SW480 (cell line): ENCODE measurements around the gene BNC2.
A peak's percentile ranks its signal among the peaks of the same experiment; 100 is the strongest.
"Not testable (repeated sequence)": the region's sequence is repeated elsewhere in the genome, so short reads cannot be mapped to it uniquely, and the experiment has no call there.

Experiments used
- DNase-seq: peaks from one replicate; pipeline ENCODE4 v3.0.0-alpha.2; 2016; ENCODE audit warnings: low spot score

Gene BNC2

DNA sequence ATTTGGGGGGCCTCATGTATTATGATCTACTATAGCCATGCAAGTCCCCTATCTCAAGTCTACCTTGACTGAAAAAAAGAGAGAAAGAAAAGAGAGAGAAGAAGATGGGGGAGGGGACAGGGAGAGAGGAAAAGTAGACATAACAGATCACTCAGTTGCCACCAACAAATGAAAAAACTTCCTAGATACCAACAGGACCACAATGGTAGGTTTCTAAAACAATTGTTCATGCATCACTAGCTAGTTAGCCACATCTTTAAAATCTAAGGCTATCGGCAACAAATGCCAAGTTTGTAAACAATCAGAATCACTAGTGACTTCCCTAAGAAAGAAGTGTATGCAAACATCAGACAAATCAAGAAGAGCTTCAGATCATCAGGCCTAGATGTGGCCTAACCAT, 328.2 kb downstream of the BNC2 start:
- DNase-seq: no peak

- no peak for DNase-seq
These were observed 329.5 kb downstream of the BNC2 start for GRCh38 chr9:16540743-16541613.

GRCh38 chr9:16539626-16540025, 330.8 kb downstream of the BNC2 start:
- DNase-seq: not testable (repeated sequence)

GRCh38 chr9:16535555-16535954, 334.9 kb downstream of the BNC2 start:
- no peak for DNase-seq

DNA sequence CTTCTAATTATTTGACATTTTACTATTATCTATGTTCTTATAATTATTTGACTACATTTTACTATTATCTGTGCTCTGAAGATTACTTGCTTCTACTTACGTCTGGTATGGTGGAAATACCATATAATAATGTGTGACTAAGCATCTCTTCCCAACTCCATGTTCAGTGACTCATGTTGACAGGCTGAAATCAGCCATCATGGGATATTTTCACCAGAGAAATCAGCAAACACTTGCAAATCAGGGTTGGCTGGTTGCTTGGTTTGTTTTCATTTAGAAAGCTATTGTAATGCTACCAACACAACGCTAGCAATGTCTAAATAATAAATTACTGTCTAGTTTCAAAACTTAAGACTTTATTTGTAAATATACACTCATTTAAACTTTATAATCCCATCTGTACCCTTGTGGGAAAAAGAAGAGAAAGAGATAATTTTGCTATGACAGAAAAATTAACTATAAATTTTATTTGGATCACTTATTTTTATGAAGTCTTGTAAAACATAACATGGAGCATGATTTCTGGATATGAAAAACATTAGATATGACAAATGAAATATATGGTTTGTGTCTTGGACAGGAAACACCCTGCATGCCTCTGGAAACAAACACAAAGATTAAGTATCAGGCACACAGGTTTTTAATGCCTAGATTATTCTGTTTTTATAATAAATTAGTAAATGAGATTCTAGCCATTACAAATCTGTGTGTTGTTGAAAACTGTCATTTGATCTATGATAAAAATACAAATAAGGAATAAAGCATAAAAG, 337.6 kb downstream of the BNC2 start:
- no peak for DNase-seq

DNA sequence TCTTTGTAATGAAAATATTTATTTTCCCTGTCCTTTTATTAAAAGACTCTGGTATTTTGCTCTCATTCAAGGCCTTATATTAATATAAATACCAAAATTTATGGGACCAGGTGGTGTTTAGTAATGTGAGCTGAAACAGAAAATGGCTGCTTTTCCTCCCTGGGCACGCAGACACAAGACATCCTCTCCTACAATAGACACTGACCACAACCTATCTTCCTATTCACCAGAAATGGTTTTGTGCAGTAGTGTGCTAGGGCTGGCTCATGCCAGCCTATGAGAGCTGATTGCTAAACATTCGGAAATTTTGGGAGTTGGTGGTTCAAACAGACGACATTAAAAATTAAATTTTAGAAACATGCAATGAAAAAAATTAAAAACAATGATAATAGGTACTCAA, 338.2 kb downstream of the BNC2 start:
- DNase-seq: no peak

DNA sequence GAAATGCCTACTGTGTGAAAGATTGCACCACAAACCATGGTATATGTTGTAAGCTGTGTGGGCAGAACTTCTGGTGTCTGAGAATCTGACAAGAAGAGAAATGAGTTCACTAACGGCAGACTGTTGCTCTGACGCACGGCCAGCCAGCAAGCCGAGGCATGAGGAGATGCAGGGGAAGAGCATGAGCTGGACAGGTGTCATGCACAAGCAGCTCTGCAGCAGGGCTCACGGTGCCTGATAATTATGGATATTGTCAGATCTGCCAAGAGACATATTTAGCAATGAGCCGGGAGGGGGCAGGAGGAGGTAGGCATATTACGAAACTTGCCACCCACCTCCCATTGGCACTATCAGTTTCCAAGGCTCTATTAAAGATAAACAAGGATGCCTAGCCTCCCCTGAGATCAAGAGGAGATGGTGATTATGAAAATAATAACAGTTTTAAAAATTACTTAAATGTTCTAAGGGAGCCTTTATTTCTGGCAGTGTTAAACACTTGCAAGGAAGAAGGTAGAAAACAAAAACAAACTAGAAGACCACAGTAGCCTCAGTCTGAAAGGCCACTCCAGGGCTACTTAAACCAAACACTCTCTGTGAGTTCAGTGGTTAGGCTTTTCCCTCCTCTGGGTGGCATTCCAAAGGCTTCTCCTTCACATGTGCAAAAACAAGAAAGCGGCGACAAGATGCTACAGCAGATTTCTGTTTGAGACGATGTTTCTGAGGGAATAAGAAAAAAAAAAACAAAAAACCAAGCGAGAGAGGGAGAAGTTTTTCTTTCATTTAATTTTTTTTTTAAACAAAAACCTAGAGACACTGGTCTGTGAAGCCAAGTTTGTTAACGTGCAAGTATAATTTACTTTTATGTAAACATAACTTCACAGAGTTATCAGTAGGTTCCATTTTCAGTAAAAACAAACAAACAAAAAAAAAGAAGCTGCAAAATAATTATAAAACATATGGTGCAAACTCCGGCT, 339.5 kb downstream of the BNC2 start:
- no peak for DNase-seq

- DNase-seq: no peak
These were observed 342.9 kb downstream of the BNC2 start for GRCh38 chr9:16527573-16527972.

DNA sequence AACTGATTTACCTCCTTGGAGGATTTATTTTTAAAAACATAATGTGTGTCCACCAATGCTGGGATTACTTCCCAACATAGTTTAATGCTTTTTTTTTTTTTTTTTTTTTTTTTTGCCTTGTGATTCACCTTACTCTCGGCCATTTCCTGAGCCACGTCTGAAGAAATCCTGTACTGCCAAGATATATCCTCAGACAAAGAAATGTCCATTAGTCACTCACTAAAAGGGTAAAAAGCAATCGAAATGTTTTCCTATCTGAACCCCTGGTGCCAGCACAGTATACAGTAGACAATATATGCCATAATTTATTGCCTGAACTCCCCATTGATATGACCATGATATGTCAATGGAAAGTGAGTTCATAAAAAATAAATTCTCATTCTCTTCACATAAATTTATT, 344.1 kb downstream of the BNC2 start:
- no peak for DNase-seq

DNA sequence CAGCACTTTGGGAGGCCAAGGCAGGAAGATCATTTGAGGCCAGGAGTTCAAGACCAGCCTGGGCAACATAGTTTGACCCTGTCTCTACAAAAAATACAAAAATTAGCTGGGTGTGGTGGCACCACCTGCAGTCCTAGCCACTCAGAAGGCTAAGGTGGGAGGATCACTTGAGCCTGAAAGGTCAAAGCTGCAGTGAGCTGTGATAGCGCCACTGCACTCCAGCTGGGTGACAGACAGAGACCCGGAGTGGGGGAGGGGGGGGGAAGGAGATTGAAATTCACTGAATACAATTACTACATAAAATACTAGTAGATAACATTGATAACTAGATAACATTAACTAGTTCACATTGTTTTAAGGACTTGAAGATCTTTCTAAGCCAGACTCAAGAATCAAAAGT, 345.6 kb downstream of the BNC2 start:
- no peak for DNase-seq

DNA sequence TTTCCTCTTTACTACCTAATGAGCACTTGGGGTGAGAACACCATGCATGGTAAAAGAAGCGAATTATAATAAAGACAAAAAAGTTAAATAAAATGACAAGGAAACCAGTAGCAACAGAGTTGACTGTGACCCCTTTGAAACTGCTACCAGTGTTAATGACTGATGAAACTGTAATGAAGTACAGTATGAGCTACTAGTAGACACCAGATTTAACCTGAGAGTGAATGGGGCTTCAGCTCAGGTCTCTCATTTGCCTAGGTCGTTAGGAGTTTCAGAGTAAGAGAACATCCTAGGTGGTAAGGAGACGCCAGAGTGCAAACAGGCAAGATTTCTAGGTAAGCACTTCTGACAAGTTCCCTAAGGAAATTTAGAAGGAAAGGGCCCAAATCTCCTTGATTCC, 346.4 kb downstream of the BNC2 start:
- DNase-seq: no peak

DNA sequence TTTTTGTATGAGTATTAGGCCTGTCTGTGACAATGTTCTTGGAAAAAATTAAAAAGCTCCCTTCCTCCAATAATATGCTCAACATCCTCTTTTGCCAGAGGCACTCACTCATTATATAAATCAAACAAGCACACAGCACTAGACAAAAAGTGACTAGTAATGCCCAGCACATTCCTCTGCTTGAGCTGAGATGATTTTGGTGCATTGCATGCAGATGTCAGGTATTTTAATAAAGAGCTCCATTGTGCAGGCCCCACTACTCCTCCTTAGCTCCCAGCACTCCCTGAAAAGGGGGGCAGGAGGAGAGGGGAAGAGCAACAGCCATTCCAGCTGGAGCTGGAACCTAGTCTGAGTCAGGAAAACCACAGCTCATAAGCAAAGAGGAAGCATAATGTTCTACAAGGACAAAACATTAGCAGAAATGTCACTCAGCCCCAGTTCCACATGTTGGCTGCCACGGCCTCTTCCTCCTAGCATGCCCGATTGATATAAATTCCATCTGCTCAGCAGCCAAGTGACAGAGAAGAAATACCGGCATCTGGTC, 348.5 kb downstream of the BNC2 start:
- DNase-seq: peak; percentile 51

- DNase-seq: no peak
These were observed 351.5 kb downstream of the BNC2 start for GRCh38 chr9:16519001-16519400.

- DNase-seq: no peak
These were observed 353.6 kb downstream of the BNC2 start for GRCh38 chr9:16516891-16517290.

- no peak for DNase-seq
These were observed 354.6 kb downstream of the BNC2 start for GRCh38 chr9:16515879-16516301.

- peak; percentile 30 for DNase-seq
These were observed 355.3 kb downstream of the BNC2 start for GRCh38 chr9:16515207-16515606.

DNA sequence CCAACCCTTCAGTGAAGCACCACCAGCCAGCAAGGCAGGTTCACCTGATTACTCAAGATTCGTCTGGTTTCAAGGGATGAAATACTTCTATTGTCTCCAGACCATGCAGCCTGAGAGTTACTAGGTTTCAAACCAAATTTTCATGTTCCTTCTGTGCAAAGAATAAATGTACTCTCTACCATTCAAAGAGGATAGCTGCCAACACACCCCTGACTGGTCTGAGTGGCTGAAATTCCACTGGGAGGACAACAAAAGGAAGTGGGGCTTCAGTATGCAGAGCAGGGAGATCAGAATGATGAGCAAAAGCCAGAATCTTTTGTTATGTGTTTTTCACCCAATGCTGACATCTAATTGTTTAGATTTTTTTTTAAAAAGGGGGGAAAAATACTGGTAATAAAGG, 356.3 kb downstream of the BNC2 start:
- DNase-seq: no peak

- no peak for DNase-seq
These were observed 358.2 kb downstream of the BNC2 start for GRCh38 chr9:16512281-16512680.

DNA sequence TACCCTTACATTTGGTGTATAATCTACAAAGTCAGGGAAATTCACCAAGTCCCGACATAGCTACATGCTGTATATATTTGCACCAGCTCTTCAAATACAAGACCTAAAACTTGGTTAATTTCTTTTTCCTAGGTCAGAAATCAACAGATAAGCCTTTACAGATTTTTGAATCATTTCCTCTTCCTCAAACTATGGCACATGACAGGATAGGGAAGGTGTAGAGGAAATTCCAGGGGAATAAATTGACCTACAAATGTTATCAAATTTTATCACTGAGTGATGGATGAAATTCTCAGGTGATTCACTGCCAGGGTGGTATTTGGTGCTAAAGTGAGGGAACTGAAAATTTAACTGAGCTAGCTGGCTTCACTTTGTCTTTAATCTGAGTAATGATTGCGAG, 360.0 kb downstream of the BNC2 start:
- no peak for DNase-seq

- DNase-seq: no peak
These were observed 360.5 kb downstream of the BNC2 start for GRCh38 chr9:16509997-16510396.

- no peak for DNase-seq
These were observed 365.3 kb downstream of the BNC2 start for GRCh38 chr9:16505199-16505598.

DNA sequence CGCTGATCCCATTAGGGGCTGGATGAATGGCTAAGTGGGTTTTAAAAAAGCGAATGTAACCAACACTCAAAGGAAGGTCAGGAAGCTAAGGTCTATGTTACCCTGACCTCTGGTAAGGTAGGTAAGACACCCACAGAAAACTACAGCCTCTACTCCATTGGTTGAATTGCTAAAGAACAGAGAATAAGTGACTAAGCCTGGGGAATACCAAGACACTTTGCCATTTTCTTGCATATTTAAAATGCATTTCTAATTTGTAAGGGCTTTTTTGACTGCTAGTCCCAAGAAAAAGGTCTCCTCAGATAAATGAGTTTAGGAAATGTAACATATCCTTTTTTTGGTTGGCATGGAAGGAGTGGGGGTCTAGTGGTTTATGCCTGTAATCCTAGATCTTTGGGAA, 368.7 kb downstream of the BNC2 start:
- DNase-seq: no peak
